IMR-90 (cell line): ENCODE data around the gene GFY.
A peak's percentile ranks its signal among the peaks of the same experiment; 100 is the strongest.

Source experiments
- CEBPB ChIP-seq: IDR thresholded peaks from 2 replicates; pipeline ENCODE4 v1.6.1; 2012; ENCODE audit warnings: low read depth, low read length, improper control_type of control experiment
- POLR2A ChIP-seq: IDR thresholded peaks from 2 replicates; pipeline ENCODE4 v1.6.1; 2012; ENCODE audit warnings: mild to moderate bottlenecking, low read depth, low read length
- RAD21 ChIP-seq: IDR thresholded peaks from 2 replicates; pipeline ENCODE4 v1.6.1; 2012; ENCODE audit warnings: low read length, improper control_type of control experiment
- RCOR1 ChIP-seq: IDR thresholded peaks from 2 replicates; pipeline ENCODE4 v1.6.1; 2012; ENCODE audit warnings: mild to moderate bottlenecking, low read length, improper control_type of control experiment; ENCODE audit not compliant: insufficient replicate concordance
- SMC3 ChIP-seq: fragments of 150-350 bp; IDR thresholded peaks from 2 replicates; pipeline ENCODE4 v1.6.1; 2016; ENCODE audit warnings: low read depth, mild to moderate bottlenecking, antibody characterized with exemption, low read length, moderate library complexity
- TF ChIP-seq, protein P1 (sequence below): conservative IDR thresholded peaks from 2 replicates; pipeline ENCODE4 v1.5.1; 2012; ENCODE audit warnings: mild to moderate bottlenecking, low read depth, low read length, improper control_type of control experiment

DNA sequence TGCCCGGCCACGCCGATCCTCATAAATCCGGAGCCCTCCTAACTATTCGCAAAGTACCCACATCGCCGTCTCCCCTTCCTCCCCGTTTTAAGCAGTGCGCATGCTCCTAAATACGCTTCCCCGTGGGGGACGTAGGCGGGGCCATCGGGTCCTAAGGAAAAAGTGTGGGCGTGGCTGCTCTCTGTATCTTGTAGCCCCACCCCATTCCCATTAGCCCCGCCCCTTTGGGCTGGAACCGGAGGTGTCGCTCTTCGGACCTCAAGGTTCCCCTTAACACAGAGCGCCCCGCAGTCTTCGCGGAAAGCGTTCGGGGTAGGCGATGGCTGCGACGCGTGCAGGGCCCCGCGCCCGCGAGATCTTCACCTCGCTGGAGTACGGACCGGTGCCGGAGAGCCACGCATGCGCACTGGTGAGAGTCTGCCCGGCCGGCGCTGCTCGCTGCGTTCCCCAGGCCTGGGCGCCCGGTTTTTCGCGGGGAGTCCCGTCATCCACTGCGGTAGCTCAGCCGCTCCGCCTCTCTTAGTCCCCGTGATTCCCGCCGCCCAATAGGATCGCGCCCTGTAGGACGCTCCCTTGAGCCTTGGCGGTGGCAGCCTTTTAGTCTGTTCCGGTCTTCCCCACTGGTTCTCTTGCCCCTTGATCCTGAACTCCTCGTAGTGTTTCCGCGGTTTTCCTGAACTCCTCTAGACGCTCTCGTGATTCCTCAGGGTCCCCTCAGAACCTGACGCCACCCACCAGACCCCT lies 28.0 kb downstream of the GFY start, which contains the start of gene ALDH16A1:
- TF ChIP-seq, protein P1, sequence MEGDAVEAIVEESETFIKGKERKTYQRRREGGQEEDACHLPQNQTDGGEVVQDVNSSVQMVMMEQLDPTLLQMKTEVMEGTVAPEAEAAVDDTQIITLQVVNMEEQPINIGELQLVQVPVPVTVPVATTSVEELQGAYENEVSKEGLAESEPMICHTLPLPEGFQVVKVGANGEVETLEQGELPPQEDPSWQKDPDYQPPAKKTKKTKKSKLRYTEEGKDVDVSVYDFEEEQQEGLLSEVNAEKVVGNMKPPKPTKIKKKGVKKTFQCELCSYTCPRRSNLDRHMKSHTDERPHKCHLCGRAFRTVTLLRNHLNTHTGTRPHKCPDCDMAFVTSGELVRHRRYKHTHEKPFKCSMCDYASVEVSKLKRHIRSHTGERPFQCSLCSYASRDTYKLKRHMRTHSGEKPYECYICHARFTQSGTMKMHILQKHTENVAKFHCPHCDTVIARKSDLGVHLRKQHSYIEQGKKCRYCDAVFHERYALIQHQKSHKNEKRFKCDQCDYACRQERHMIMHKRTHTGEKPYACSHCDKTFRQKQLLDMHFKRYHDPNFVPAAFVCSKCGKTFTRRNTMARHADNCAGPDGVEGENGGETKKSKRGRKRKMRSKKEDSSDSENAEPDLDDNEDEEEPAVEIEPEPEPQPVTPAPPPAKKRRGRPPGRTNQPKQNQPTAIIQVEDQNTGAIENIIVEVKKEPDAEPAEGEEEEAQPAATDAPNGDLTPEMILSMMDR, result no peak
- TF ChIP-seq CEBPB (no peak), POLR2A (peak; percentile 97), RCOR1 (no peak), RAD21 (no peak), SMC3 (no peak)
